GM21423 (cell line): ENCODE data around the gene TSSK6.
A peak's percentile ranks its signal among the peaks of the same experiment; 100 is the strongest.

Source experiments
- ATAC-seq: cut with Tn5 transposase; IDR thresholded peaks from one replicate; pipeline ENCODE4 v1.9.1; 2021; ENCODE audit warnings: mild to moderate bottlenecking, moderate library complexity; ENCODE audit not compliant: unreplicated experiment

TSSK6 gene

GRCh38 chr19:19531951-19532805 lies 16.8 kb upstream of the TSSK6 start:
- ATAC-seq = no peak

- no peak for ATAC-seq
Observed at GRCh38 chr19:19530889-19531288, 15.5 kb upstream of the TSSK6 start.

GRCh38 chr19:19530423-19530804 lies 15.1 kb upstream of the TSSK6 start:
- no peak for ATAC-seq

GRCh38 chr19:19529783-19530422 lies 14.6 kb upstream of the TSSK6 start:
- ATAC-seq = no peak

GRCh38 chr19:19528721-19529490 lies 13.6 kb upstream of the TSSK6 start, which contains the start of gene YJEFN3:
Gene YJEFN3, plus strand, starts transcription at chr19:19528911. Its CDS starts 22 bp downstream, at chr19:19528933.
- no peak for ATAC-seq

GRCh38 chr19:19527674-19528625 lies 12.6 kb upstream of the TSSK6 start:
- ATAC-seq = no peak

GRCh38 chr19:19527371-19527656 lies 12.0 kb upstream of the TSSK6 start:
- ATAC-seq = no peak

- ATAC-seq = no peak
Observed at GRCh38 chr19:19526581-19527370, 11.4 kb upstream of the TSSK6 start.

- ATAC-seq = no peak
Observed at GRCh38 chr19:19525611-19526380, 10.4 kb upstream of the TSSK6 start.

GRCh38 chr19:19524053-19524452 lies 8.7 kb upstream of the TSSK6 start:
- ATAC-seq = no peak

GRCh38 chr19:19523177-19523576 lies 7.8 kb upstream of the TSSK6 start:
- no peak for ATAC-seq

GRCh38 chr19:19520989-19521388 lies 5.6 kb upstream of the TSSK6 start:
- no peak for ATAC-seq

- ATAC-seq = no peak
Observed at GRCh38 chr19:19517235-19517619, 1.9 kb upstream of the TSSK6 start.

GRCh38 chr19:19515642-19516519 lies 533 bp upstream of the TSSK6 start, which contains the start of gene NDUFA13:
Gene NDUFA13, plus strand, starts transcription at chr19:19516225. Its CDS starts 14 bp downstream, at chr19:19516239.
- ATAC-seq = peak; percentile 89

- ATAC-seq = no peak
Observed at GRCh38 chr19:19514215-19514657, 1.1 kb downstream of the TSSK6 start.

- no peak for ATAC-seq
Observed at GRCh38 chr19:19513682-19514081, 1.7 kb downstream of the TSSK6 start.

- no peak for ATAC-seq
Observed at GRCh38 chr19:19510432-19510831, 4.9 kb downstream of the TSSK6 start.

- ATAC-seq = no peak
Observed at GRCh38 chr19:19508217-19508616, 7.1 kb downstream of the TSSK6 start.
